Spleen (tissue), 11 donors: Measurements from ENCODE around the gene ATP6V1B1. TPM values are rescaled to one million over a fixed set of nuclear protein-coding genes. Genes with fewer than 3 reads are reported as not detected.

Experiments used
- DNase-seq: peaks from one replicate; pipeline ENCODE4 v3.0.0-alpha.2; 2020
- H3K27ac ChIP-seq, 8 donors: fragments of 200-600 bp; sonication (generic) in 7 of 8; 1 replicate in 4 of 8; 2 replicates in 4 of 8; pipeline versions ENCODE4 v1.5.0 to v1.8.0; 2016 to 2021; ENCODE audit warnings: inconsistent platforms in 4 of 8, mild to moderate bottlenecking in 4 of 8, moderate library complexity in 1 of 8
- H3K27me3 ChIP-seq, 7 donors: fragments of 200-600 bp; sonication (generic) in 6 of 7; replicated peaks in 1 of 7; 1 replicate in 4 of 7; 2 replicates in 3 of 7; pipeline versions ENCODE4 v1.5.0 to v1.8.0; 2016 to 2021; ENCODE audit warnings: inconsistent platforms in 3 of 7, mild to moderate bottlenecking in 1 of 7
- H3K36me3 ChIP-seq, 6 donors: fragments of 200-600 bp; sonication (generic) in 5 of 6; 1 replicate in 4 of 6; 2 replicates in 2 of 6; pipeline versions ENCODE4 v1.5.0 to v1.8.0; 2016 to 2021; ENCODE audit warnings: inconsistent platforms in 2 of 6
- H3K4me1 ChIP-seq, 6 donors: fragments of 200-600 bp; sonication (generic) in 5 of 6; 1 replicate in 3 of 6; 2 replicates in 3 of 6; pipeline versions ENCODE4 v1.5.0 to v1.8.0; 2016 to 2021; ENCODE audit warnings: inconsistent platforms in 3 of 6
- H3K4me3 ChIP-seq, 8 donors: fragments of 200-600 bp; sonication (generic) in 7 of 8; 1 replicate in 4 of 8; 2 replicates in 4 of 8; pipeline versions ENCODE4 v1.5.0 to v1.8.0; 2016 to 2021; ENCODE audit warnings: inconsistent platforms in 4 of 8, mild to moderate bottlenecking in 4 of 8, moderate library complexity in 2 of 8
- H3K9me3 ChIP-seq, 8 donors: fragments of 200-600 bp; sonication (generic) in 7 of 8; 1 replicate in 4 of 8; 2 replicates in 4 of 8; pipeline versions ENCODE4 v1.5.0 to v1.8.0; 2016 to 2021; ENCODE audit warnings: inconsistent platforms in 4 of 8
- CTCF ChIP-seq, 11 experiments: fragments of 200-600 bp in 7 of 11; fragments of 450-650 bp in 4 of 11; sonication (generic) in 4 of 11; IDR thresholded peaks in 8 of 11; conservative IDR thresholded peaks in 3 of 11; 1 replicate in 7 of 11; 2 replicates in 4 of 11; pipeline versions ENCODE4 v1.4.0 to v1.8.0; 2016 to 2021; ENCODE audit warnings: antibody characterized with exemption in 11 of 11, inconsistent platforms in 4 of 11, mild to moderate bottlenecking in 1 of 11
- POLR2A ChIP-seq, 3 donors: fragments of 450-650 bp; IDR thresholded peaks; one replicate each; pipeline ENCODE4 v1.5.1; 2017; ENCODE audit warnings: antibody characterized with exemption in 3 of 3, mild to moderate bottlenecking in 1 of 3
- POLR2AphosphoS5 ChIP-seq, 3 donors: sonication (generic); formaldehyde crosslinking; IDR thresholded peaks; one replicate each; pipeline ENCODE4 v1.5.1; 2017; ENCODE audit warnings: antibody characterized with exemption in 3 of 3
- WGBS, 5 donors: extraction: QIAGEN DNeasy Blood & Tissue Kit in 3 of 5; methylation state at CpG; one replicate each; pipeline versions ENCODE4 v1.1.5 to v1.1.7; 2013 to 2018; 5-methylcytosine and 5-hydroxymethylcytosine counted together
- intact Hi-C: fragments of 100-400 bp; cut with DNase I; formaldehyde crosslinking; loops from one replicate; pipeline ENCODE4 v1.15.0; 2023; ENCODE audit warnings: low total_unique reads
- polyA plus RNA-seq, 3 donors: library from polyadenylated mRNA; stranded (reverse); fragments of 200-250 nt; gene quantifications; one replicate each; pipeline ENCODE4 v1.2.1, GENCODE V29; 2013
- total RNA-seq, 7 donors: library from RNA; depleted of rRNA in 3 of 7; stranded (reverse); fragments of >200 nt in 3 of 7; fragmentation: NEBNext Ultra II Directional in 4 of 7; extraction: Animal tissue kit (Norgen Biotek cat#: 25700) in 4 of 7; gene quantifications; one replicate each; pipeline versions ENCODE4 v1.1.0 to v1.2.1, GENCODE V29; 2016 to 2021
- donor health status: healthy with polysubstance abuse.
- donor health status: DM: no; HTN: no; CAD: no; lungs with moderate emphysema.
- donor health status: DM: no; HTN: no; CAD: no.
- donor health status: Bipolar disorder and iron deficiency.
- donor health status: healthy.
- donor health status: DM: no; HTN: no; CAD: no.
- donor health status: DM: yes; HTN: yes; CAD: no.

Gene ATP6V1B1
- total and polyA plus RNA-seq, 10 donors: 0.06 to 0.11 TPM; not detected in 8

GRCh38 chr2:70937866-70938585 is 2.3 kb downstream of the ATP6V1B1 start:
- Histone ChIP-seq H3K27me3 (peaks cover 0 to 70% (median 4%) of the 10 kb centered on the region in 7 donors), H3K27ac (no peak overlapping the region), H3K9me3 (no peaks in the 10 kb centered on the region), H3K4me1 (no peaks in the 10 kb centered on the region), H3K4me3 (no peak overlapping the region), H3K36me3 (no peaks in the 10 kb centered on the region)
- WGBS, 5 donors: 76 to 83% (median 79%) methylated on average over 8 to 10 of the region's 10 CpGs
- DNase-seq: no peak
- TF ChIP-seq CTCF (IDR thresholded peaks at IDR 0.05 in 8 of 11, conservative IDR thresholded peaks at IDR 0.05 in 3 of 11): no peak
- intact Hi-C loops: no loop called here

- no peak overlapping the region for H3K4me3 ChIP-seq
- no peak overlapping the region for H3K27ac ChIP-seq
- no peaks in the 10 kb centered on the region for H3K36me3 ChIP-seq
- peaks cover 0 to 72% (median 4%) of the 10 kb centered on the region in 7 donors for H3K27me3 ChIP-seq
- intact Hi-C loops: no loop called here
- DNase-seq: no peak
- H3K4me1 ChIP-seq: no peaks in the 10 kb centered on the region
- no peaks in the 10 kb centered on the region for H3K9me3 ChIP-seq
- WGBS, 5 donors: 43 to 54% (median 54%) methylated on average over 2 to 3 of the region's 3 CpGs
- no peak for TF ChIP-seq CTCF (IDR thresholded peaks at IDR 0.05 in 8 of 11, conservative IDR thresholded peaks at IDR 0.05 in 3 of 11)
- no peak for TF ChIP-seq POLR2A (IDR thresholded peaks at IDR 0.05)
- no peak for TF ChIP-seq POLR2AphosphoS5 (IDR thresholded peaks at IDR 0.05)
Measured at GRCh38 chr2:70938586-70938950, 2.9 kb downstream of the ATP6V1B1 start.

- H3K36me3 ChIP-seq: no peaks in the 10 kb centered on the region
- 36 to 54% (median 49%) methylated on average over 20 to 30 of the region's 30 CpGs for WGBS, 5 donors
- no peak overlapping the region for H3K4me3 ChIP-seq
- no peaks in the 10 kb centered on the region for H3K9me3 ChIP-seq
- no peaks in the 10 kb centered on the region for H3K4me1 ChIP-seq
- DNase-seq: no peak
- no peak for TF ChIP-seq POLR2A (IDR thresholded peaks at IDR 0.05)
- TF ChIP-seq CTCF (IDR thresholded peaks at IDR 0.05 in 8 of 11, conservative IDR thresholded peaks at IDR 0.05 in 3 of 11): no peak
- no peak for TF ChIP-seq POLR2AphosphoS5 (IDR thresholded peaks at IDR 0.05)
- intact Hi-C loops: no loop called here
- no peak overlapping the region for H3K27ac ChIP-seq
- peaks cover 0 to 79% (median 4%) of the 10 kb centered on the region in 7 donors for H3K27me3 ChIP-seq
Measured at GRCh38 chr2:70939001-70939838, 3.5 kb downstream of the ATP6V1B1 start.
